HG03521 (cell line): Measurements from ENCODE around the gene TMEM168.

Experiments
- ATAC-seq: cut with Tn5 transposase; IDR thresholded peaks from one replicate; pipeline ENCODE4 v1.9.1; 2021; ENCODE audit warnings: mild to moderate bottlenecking, moderate library complexity; ENCODE audit not compliant: unreplicated experiment

TMEM168 gene

DNA sequence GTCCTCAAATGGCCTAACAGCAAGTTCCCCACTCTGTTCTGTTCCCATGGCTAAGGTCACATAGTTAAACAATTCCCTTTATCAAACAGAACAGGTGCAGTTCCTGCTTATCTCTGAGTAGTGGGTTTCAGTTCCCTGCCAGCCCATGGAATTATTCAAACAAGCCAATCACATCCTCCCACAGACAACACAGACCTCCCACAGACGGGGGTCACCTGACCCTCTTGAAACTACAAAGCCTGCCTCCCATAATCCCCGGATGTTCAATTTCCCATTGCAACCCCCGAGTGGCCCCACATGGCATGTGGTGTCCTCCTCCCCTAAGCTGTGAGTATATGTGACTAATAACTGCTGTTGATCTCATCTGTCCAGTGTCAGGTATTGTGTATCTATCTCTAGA lies 64.1 kb downstream of the TMEM168 start:
- no peak for ATAC-seq

DNA sequence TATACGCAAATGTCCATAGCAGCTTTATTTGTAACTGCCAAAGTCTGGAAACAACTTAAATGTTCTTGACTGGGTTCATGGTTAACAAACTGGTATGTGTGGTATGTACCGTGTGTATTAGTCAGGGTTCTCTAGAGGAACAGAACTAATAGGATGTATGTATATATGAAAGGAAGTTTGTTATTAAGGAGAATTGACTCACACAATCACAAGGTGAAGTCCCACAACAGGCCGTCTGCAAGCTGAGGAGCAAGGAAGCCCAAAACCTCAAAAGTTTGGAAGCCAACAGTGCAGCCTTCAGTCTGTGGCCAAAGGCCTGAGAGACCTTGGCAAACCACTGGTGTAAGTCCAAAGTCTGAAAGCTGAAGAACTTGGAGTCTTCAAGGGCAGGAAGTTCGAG lies 66.8 kb downstream of the TMEM168 start:
- no peak for ATAC-seq

DNA sequence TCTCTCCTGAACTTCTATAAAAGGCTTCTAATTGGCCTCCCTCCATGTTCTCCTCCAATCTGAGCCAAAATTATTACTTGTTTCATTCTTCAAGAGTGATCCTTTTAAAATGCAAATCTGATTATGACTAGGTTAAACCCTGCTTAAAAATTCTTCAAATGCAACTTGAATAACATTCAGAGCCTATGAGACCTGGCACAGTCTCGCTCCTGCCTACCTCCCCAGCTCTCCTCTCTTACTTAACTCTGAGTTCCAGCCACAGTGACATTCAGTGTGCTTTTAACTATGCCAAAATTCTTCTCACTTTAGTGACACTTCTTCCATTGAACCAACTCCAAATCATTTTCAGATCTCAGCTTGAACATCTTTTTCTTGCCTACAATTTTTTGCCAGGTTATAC lies 68.8 kb downstream of the TMEM168 start:
- no peak for ATAC-seq

DNA sequence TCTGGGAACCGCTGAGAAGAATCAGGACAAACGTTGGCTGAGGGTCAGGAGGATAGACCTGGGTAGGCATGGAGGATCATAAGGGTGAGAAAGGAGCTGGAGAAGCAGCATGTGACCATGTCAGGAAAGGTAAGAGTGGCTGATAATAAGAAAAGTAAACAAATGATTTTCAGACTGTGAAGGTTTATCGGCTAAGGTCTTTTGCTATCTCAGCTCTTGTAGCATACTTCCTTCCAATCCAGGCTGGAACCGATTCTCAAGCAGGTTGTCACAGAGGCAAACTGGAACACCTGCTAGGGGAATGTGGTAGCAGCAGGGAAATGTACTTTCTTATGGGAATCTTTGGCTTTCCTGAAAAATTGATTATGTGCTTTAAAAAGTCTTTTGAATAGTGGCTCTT lies 74.7 kb downstream of the TMEM168 start:
- no peak for ATAC-seq

DNA sequence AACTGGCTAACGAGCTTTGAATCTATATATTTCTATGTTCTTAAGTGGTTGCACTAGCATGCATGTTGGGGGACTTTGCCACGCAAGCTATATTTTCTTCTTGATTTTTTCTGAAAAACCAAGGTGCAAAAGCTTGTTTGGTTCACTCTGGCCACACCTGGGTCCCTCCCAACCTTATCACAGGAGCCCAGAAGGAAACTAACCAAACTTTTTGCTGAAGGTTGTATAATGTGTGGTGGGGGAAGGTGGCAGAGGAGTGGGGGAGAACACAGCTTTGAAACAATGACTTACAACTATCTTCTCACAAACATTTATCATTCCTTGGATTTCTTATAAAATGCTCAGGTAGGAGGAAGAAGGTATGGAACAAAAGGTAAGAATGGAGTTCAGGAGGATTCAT lies 75.3 kb downstream of the TMEM168 start:
- no peak for ATAC-seq
